NCI-H146 treated with DMSO at 0.1 percent for 48 hours (cell line): ENCODE results near the gene TOGARAM1.
A peak's percentile ranks its signal among the peaks of the same experiment; 100 is the strongest.

Source experiments
- DNase-seq: peaks from one replicate; lab custom pipeline; 2025; ENCODE audit not compliant: unreplicated experiment; lab: John Stamatoyannopoulos, UW

TOGARAM1 gene

DNA sequence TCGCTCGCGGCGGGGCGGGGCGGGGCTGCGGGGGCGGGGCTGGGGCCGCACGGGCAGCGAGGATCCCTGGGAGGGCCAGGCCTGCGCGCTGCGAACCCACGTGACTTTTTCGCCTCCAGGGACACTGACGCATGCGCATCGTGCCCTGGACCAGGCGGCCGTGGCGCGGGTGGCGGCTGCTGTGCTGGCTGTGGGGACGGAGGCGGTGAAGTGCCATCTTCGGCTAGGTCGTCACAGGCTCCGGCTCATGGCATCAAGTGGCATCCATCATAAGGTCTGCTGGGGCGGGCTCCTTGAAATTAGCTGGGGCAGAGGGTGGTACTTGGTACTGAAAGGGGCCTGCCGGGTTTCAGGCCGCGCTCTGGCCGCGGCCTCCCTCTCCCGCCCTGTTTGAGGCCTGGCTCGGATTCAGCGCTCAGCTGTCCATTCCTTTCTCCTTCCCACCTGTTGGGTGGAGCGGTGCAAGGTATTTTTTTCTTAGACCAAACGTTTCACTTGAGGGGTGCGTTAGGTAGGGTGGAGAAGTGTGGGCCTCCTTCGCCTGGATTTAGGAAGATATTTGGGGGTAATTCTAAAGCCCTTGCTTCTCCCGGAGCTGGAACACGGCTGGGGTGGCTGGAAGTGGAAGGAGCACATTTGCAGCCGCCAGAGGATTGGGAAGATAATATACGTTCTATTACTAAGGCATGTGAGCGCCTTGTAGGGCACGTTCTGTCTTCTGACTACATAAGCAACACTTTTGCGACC is 122.2 kb downstream of the TOGARAM1 start, which contains the start of gene PRPF39:
Gene PRPF39 (plus strand): TSS at position 141 of the 747 bp plus-strand sequence. CDS start 11,124 bp downstream, outside the sequence.
- DNase-seq = peak; percentile 82

DNA sequence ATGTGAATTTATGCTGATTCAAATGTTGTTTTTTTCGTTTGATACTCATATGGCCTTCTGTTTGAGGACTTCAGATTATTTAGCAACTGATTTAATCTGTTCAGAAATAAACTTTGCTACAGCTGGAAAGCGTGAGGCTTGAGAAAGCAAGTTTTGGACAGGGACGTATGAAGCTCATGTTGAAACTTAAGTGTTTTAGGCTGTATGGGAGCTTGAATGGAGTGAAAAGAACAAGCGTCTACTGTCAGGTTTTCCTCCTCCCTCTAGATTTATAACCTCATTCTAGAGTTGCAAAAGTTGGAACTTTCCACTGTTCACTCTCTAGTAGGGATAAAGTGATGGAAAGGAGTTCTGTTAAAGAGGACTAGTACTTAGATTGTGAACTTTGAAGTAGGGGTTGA is 123.0 kb downstream of the TOGARAM1 start:
- no peak for DNase-seq

DNA sequence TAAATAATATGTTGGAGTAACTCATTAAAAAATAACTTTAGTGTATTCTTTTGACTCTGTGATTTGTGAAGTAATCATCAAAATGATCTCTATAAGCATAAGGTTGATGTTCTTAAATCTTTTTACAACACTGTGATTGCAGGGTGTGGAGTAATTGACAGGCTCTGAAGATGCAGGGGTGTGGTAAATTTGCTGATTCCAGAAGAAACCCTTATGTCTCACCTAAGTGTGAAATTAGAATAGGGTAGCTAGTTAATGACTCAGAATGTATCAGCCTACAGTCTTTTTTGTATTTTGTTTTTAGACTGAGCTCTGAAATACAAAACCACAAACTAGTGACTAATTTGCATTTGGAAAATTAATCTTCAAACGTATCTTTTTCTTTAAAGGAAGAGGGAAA is 127.8 kb downstream of the TOGARAM1 start:
- no peak for DNase-seq

DNA sequence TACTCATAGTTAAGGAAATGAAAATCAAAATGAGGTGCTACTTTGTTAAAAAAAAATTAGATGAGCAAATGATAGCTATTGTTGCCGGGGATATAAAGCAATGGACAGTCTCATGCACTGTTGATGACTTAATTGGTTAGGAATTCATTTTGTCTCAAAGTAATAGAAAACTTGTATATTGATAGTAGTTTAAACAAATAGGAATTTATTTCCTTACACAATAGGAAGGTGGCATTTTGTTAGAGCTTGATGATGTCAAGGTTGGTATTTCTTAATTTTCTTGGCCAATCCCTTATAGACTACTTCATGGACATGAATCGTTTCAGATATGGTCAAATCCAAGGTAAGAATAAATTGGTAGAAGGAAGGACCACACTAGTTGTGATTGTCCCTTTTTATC is 129.7 kb downstream of the TOGARAM1 start:
- no peak for DNase-seq

DNA sequence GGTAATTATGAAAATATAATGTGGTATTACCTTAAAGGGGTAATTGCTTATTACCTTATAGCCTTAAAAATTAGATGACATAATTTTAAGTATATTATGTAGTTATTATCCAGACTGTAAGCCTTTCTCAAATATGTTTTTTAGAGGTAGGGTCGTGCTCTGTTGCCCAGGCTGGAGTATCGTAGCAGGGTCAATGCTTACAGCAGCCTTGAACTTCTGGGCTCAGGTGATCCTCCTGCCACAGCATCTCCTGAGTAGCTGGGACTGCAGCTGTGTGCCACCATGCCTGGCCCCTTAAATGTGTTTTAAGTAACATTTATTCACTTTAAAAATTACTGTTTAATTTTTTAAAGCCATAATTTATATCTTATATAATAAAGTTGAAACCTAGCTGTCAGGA is 132.3 kb downstream of the TOGARAM1 start:
- no peak for DNase-seq

DNA sequence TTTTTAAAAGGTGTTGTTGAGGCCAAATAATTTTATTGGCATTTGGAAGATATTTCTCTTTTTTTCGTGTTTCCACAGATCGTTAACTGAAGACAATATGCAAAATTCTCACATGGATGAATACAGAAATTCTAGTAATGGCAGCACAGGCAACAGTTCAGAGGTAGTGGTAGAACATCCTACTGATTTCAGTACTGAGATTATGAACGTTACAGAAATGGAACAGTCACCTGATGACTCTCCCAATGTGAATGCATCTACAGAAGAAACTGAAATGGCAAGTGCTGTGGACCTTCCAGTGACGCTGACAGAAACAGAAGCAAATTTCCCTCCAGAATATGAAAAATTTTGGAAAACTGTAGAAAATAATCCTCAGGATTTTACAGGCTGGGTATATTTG is 133.2 kb downstream of the TOGARAM1 start:
- no peak for DNase-seq

DNA sequence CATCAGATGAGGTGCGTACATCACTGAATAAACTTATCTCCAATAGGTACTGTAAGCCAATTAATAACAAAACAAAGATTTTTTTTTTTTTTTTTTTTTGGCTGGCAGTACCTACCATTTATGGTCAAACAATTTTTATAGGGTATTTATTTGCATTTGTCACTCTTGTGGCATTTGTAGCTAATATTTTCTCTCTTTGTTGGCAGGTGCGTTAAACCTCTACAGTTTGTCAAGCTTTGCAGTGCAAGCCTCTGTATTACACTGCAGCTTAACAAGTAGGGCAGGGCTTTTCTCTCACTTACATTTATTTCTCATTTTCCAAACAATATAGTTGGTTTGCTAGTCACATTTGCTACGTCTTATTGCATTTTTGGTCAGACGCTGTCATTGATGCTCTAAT is 134.2 kb downstream of the TOGARAM1 start:
- DNase-seq = no peak

DNA sequence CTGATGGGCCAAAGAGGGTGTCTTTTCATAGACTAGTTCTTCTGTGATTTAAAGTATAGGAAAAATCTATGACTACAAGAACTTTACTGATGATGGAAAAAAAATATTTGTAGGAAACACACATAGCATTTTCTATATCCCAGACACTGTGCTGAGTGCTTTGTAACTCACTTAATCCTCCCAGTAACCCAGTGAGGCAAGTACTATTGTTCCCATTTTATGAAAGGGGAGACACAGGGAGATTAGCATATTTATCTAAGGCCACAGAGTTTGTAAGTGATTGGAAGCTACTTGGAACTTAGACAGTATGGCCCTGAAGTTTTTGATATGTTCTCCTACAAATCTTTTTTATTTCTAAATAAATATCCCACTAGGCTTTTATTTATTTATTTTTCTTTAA is 141.8 kb downstream of the TOGARAM1 start:
- DNase-seq = no peak

DNA sequence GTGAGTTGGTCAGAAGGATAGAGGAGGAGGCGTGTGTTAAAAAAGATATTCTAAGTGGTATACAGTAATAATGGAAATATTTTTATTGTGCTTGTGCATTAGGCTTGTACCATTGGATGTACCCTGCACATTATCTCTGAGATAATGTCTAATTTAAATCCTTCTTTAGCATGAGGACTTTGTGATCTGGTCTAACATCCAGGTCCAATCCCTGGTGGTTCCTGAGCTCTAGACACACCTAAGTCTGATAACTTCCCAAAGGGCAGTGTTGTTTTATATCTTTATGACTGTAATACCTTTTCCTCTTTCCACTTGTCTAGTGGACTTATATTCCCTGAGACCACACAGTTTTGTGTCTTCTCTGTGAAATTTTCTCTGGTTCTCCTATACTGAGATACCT is 142.6 kb downstream of the TOGARAM1 start:
- DNase-seq = no peak

DNA sequence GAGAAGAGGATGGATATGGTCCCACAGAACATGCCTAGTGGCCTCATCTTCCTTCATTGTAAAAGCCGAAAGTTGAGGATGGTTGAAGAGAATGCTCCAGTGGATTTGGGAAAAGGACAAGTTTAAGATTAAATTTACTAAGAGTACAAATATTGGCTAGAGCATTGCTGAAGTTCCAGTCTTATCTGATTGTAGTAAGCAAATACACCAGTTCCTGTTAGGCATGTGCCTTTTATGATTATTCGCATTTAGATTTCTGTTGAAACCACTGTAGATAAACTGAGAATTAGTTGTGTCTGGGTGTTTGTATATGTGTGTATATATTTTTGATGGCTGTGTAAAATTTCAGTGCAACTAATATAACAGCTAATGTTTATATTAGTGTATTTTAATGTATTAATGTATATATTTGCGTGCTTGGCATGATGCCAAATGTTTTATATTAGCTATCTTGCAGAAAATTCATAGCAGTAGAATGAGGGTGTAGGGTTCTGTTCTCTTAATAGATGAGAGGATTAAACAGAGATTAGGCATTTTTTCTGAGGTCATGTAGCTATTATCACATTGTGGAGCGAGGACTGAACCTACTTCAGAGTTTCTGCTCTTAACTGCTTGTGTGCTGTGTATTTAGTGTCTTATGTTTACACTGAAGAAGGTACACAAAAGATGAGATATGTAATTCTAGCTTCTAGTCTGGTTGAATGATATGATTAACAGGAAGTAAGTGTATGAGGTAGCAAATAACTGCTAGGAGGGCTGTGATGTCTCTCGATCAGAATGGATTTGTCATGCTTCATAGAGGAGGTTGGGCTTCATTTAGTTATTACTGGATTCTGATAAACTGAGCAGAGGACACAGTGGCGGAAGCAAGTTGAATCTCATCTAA is 151.1 kb downstream of the TOGARAM1 start:
- peak; percentile 63 for DNase-seq

DNA sequence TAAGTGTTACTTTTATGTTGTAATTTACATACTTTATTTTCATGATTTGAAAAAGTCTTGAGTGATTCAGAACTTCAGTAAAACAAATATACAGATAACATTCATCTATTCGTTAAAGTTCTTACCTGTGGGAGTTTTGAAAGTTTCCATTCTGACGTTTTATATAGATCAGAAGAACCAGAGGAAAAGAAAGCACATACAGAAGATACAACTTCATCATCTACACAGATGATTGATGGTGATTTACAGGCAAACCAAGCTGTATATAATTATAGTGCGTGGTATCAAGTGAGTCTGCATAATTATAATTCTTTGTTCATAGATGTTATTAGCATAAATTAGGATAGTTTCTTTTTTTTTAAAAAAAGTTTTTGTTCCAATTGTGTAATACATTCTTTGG is 152.3 kb downstream of the TOGARAM1 start:
- no peak for DNase-seq

DNA sequence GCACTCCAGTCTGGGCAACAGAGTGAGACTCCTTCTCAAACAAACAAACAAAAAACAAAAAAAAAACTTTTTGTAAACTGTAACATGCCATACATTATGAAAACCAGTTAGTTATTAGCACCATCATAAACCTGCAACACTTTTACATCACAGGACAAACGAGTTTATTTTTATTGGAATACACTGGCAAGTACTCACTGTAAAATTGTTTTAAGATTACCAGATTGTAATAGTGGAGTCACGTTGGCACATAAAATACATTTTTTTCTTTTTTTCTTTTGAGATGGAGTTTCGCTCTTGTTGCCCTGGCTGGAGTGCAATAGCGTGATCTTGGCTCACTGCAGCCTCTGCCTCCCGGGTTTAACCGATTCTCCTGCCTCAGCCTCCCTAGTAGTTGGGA is 156.6 kb downstream of the TOGARAM1 start:
- no peak for DNase-seq

DNA sequence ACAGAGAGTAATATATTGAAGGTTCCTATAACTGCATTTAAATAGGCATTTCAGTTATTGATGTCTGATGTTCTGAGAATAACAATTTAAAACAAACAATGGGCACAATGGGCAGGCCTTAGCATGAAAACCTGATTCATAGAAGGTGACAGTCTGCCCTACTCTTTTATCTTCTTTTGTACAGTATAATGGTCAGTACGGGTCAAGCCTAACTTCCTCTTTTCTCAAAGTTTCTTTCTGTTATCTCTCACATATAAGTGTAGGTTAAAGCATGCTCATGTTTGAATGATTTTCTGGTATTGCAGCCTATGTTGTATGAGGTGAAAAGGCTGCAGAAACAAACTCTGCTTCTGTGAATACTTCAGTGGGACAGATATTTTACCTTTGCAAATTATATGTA is 158.1 kb downstream of the TOGARAM1 start:
- DNase-seq = no peak

DNA sequence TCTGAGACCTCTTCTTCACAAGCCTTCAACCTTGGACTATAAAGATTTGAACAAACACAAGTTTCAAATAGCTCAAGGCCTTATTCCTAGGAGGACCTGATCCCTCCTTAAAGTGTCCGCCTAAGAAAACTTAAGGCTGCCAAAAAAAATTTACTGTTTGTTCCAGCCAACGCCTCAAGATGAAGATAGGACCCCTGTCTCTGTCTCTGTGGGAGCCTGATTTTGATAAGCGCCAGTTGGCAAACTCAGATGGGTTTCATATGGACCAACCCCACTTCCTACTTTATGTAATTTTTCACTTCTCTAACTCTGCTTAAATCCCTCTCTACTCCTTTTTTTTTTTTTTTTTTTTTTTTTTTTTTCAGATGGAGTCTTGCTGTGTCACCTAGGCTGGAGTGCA is 161.3 kb downstream of the TOGARAM1 start:
- DNase-seq = no peak
